Tibial artery (tissue), 4 donors: ENCODE data around the gene ZCCHC4.

Experiments used
- DNase-seq, 2 donors: peaks; one replicate each; pipeline ENCODE4 v3.0.0-alpha.2; 2019
- H3K27ac ChIP-seq, 2 donors: fragments of 200-600 bp; sonication (generic) in 1 of 2; 1 replicate in 1 of 2; 2 replicates in 1 of 2; pipeline ENCODE4 v1.5.1; 2018 to 2019; ENCODE audit warnings: mild to moderate bottlenecking in 1 of 2
- H3K27me3 ChIP-seq, 2 donors: fragments of 200-600 bp; sonication (generic) in 1 of 2; one replicate each; pipeline versions ENCODE4 v1.5.1 to v1.6.0; 2016 to 2019
- H3K36me3 ChIP-seq, 3 donors: fragments of 200-600 bp; sonication (generic) in 2 of 3; one replicate each; pipeline ENCODE4 v1.5.1; 2016 to 2019; ENCODE audit warnings: mild to moderate bottlenecking in 2 of 3
- H3K4me1 ChIP-seq, 4 donors: fragments of 200-600 bp; sonication (generic) in 2 of 4; 1 replicate in 3 of 4; 2 replicates in 1 of 4; pipeline ENCODE4 v1.5.1; 2016 to 2019
- H3K4me3 ChIP-seq, 2 donors: fragments of 200-600 bp; sonication (generic) in 1 of 2; 1 replicate in 1 of 2; 2 replicates in 1 of 2; pipeline ENCODE4 v1.5.1; 2018 to 2019; ENCODE audit warnings: mild to moderate bottlenecking in 2 of 2
- H3K9me3 ChIP-seq, 3 donors: fragments of 200-600 bp; sonication (generic) in 1 of 3; one replicate each; pipeline ENCODE4 v1.5.1; 2016 to 2019
- CTCF ChIP-seq, 2 experiments: fragments of 200-600 bp in 1 of 2; fragments of 450-650 bp in 1 of 2; IDR thresholded peaks; one replicate each; pipeline ENCODE4 v1.5.1; 2017 to 2019; ENCODE audit warnings: antibody characterized with exemption in 2 of 2, mild to moderate bottlenecking in 1 of 2, moderate library complexity in 1 of 2
- intact Hi-C: fragments of 100-400 bp; cut with DNase I; formaldehyde crosslinking; loops from one replicate; pipeline ENCODE4 v1.15.0; 2023; ENCODE audit warnings: low total_unique reads

Gene ZCCHC4

GRCh38 chr4:25302626-25303025 is 9.9 kb upstream of the ZCCHC4 start:
- Histone ChIP-seq H3K27me3 (peaks cover 0 to 5% of the 10 kb centered on the region in 2 donors), H3K4me1 (no peaks in the 10 kb centered on the region), H3K36me3 (no peaks in the 10 kb centered on the region), H3K9me3 (no peaks in the 10 kb centered on the region), H3K27ac (no peak overlapping the region), H3K4me3 (no peak overlapping the region)
- intact Hi-C loops, result no loop called here
- DNase-seq, result no peak
- no peak for TF ChIP-seq CTCF (IDR thresholded peaks at IDR 0.05)

- DNase-seq, result no peak
- H3K4me1 ChIP-seq, result no peaks in the 10 kb centered on the region
- H3K4me3 ChIP-seq, result no peak overlapping the region
- H3K9me3 ChIP-seq, result no peaks in the 10 kb centered on the region
- no peak overlapping the region for H3K27ac ChIP-seq
- no peaks in the 10 kb centered on the region for H3K36me3 ChIP-seq
- intact Hi-C loops, result no loop called here
- H3K27me3 ChIP-seq, result peaks cover 0 to 5% of the 10 kb centered on the region in 2 donors
- TF ChIP-seq CTCF (IDR thresholded peaks at IDR 0.05), result no peak
Observed at GRCh38 chr4:25303578-25303977, 9.0 kb upstream of the ZCCHC4 start.

- Histone ChIP-seq H3K9me3 (no peaks in the 10 kb centered on the region), H3K4me1 (no peaks in the 10 kb centered on the region), H3K4me3 (no peak overlapping the region), H3K27ac (no peak overlapping the region), H3K27me3 (peaks cover 0 to 5% of the 10 kb centered on the region in 2 donors), H3K36me3 (no peaks in the 10 kb centered on the region)
- no peak for TF ChIP-seq CTCF (IDR thresholded peaks at IDR 0.05)
- intact Hi-C loops, result no loop called here
- no peak for DNase-seq
Observed at GRCh38 chr4:25306518-25307057, 6.0 kb upstream of the ZCCHC4 start.

- no peaks in the 10 kb centered on the region for H3K9me3 ChIP-seq
- H3K4me1 ChIP-seq, result no peaks in the 10 kb centered on the region
- H3K27ac ChIP-seq, result no peak overlapping the region
- TF ChIP-seq CTCF (IDR thresholded peaks at IDR 0.05), result no peak
- no peaks in the 10 kb centered on the region for H3K36me3 ChIP-seq
- H3K27me3 ChIP-seq, result no peaks in the 10 kb centered on the region
- intact Hi-C loops, result no loop called here
- DNase-seq, result no peak
- no peak overlapping the region for H3K4me3 ChIP-seq
Observed at GRCh38 chr4:25307596-25307995, 5.0 kb upstream of the ZCCHC4 start.

- H3K27ac ChIP-seq, result no peak overlapping the region
- DNase-seq, result no peak
- no peaks in the 10 kb centered on the region for H3K27me3 ChIP-seq
- peaks cover 0 to 5% (median 4%) of the 10 kb centered on the region in 4 donors for H3K4me1 ChIP-seq
- TF ChIP-seq CTCF (IDR thresholded peaks at IDR 0.05), result no peak
- H3K9me3 ChIP-seq, result no peaks in the 10 kb centered on the region
- no peak overlapping the region for H3K4me3 ChIP-seq
- no peaks in the 10 kb centered on the region for H3K36me3 ChIP-seq
- intact Hi-C loops, result no loop called here
Observed at GRCh38 chr4:25308306-25308705, 4.3 kb upstream of the ZCCHC4 start.

GRCh38 chr4:25308761-25309160 is 3.8 kb upstream of the ZCCHC4 start:
- no peaks in the 10 kb centered on the region for H3K36me3 ChIP-seq
- H3K4me1 ChIP-seq, result peaks cover 0 to 10% (median 8%) of the 10 kb centered on the region in 4 donors
- intact Hi-C loops, result no loop called here
- no peak overlapping the region for H3K4me3 ChIP-seq
- no peak for DNase-seq
- H3K27ac ChIP-seq, result no peak overlapping the region
- no peak for TF ChIP-seq CTCF (IDR thresholded peaks at IDR 0.05)
- H3K9me3 ChIP-seq, result no peaks in the 10 kb centered on the region
- no peaks in the 10 kb centered on the region for H3K27me3 ChIP-seq
